ENCODE data around the gene MKRN2OS. TPM values are rescaled to one million over a fixed set of nuclear protein-coding genes. Genes with fewer than 3 reads are reported as not detected.

The MKRN2OS gene
- total RNA-seq, 1 donor from 2014 or later: 0.92 TPM

GRCh38 chr3:12522721-12523120 lies 22.6 kb downstream of the MKRN2OS start:
- Mint-ChIP-seq H3K4me1 (ENCODE audit: unreplicated experiment) (peaks cover 14% of the 10 kb centered on the region), H3K27ac (no peak overlapping the region), H3K27me3 (no peaks in the 10 kb centered on the region), H3K36me3 (peaks cover 27% of the 10 kb centered on the region), H3K4me3 (no peak overlapping the region), H3K9me3 (no peaks in the 10 kb centered on the region)
- TF ChIP-seq CTCF (conservative IDR thresholded peaks at IDR 0.05): no peak
- no peak for DNase-seq (ENCODE audit: extremely low spot score, unreplicated experiment)

GRCh38 chr3:12521010-12521409 lies 24.3 kb downstream of the MKRN2OS start:
- TF ChIP-seq CTCF (conservative IDR thresholded peaks at IDR 0.05): no peak

GRCh38 chr3:12518261-12519028 lies 26.9 kb downstream of the MKRN2OS start:
- Mint-ChIP-seq H3K27ac (no peak overlapping the region), H3K9me3 (no peaks in the 10 kb centered on the region), H3K4me1 (ENCODE audit: unreplicated experiment) (peaks cover 4% of the 10 kb centered on the region), H3K4me3 (no peak overlapping the region), H3K27me3 (no peaks in the 10 kb centered on the region), H3K36me3 (peaks cover 19% of the 10 kb centered on the region)
- TF ChIP-seq CTCF (conservative IDR thresholded peaks at IDR 0.05): no peak
- DNase-seq (ENCODE audit: extremely low spot score, unreplicated experiment): no peak

More at GRCh38 chr3:12521010-12521409, 24.3 kb downstream of the MKRN2OS start:
- peaks cover 4% of the 10 kb centered on the region for H3K4me1 Mint-ChIP-seq (ENCODE audit: unreplicated experiment)
- no peak for DNase-seq (ENCODE audit: extremely low spot score, unreplicated experiment)
- H3K4me3 Mint-ChIP-seq: no peak overlapping the region
- no peaks in the 10 kb centered on the region for H3K9me3 Mint-ChIP-seq
- no peak overlapping the region for H3K27ac Mint-ChIP-seq
- H3K27me3 Mint-ChIP-seq: no peaks in the 10 kb centered on the region
- H3K36me3 Mint-ChIP-seq: peaks cover 19% of the 10 kb centered on the region

GRCh38 chr3:12516873-12517272 lies 28.4 kb downstream of the MKRN2OS start:
- no peak for DNase-seq (ENCODE audit: extremely low spot score, unreplicated experiment)
- TF ChIP-seq CTCF (conservative IDR thresholded peaks at IDR 0.05): no peak
- peaks cover 4% of the 10 kb centered on the region for H3K4me1 Mint-ChIP-seq (ENCODE audit: unreplicated experiment)
- no peak overlapping the region for H3K4me3 Mint-ChIP-seq
- peaks cover 10% of the 10 kb centered on the region for H3K36me3 Mint-ChIP-seq
- no peak overlapping the region for H3K27ac Mint-ChIP-seq
- H3K27me3 Mint-ChIP-seq: no peaks in the 10 kb centered on the region
- no peaks in the 10 kb centered on the region for H3K9me3 Mint-ChIP-seq

GRCh38 chr3:12515631-12516030 lies 29.7 kb downstream of the MKRN2OS start:
- H3K27me3 Mint-ChIP-seq: no peaks in the 10 kb centered on the region
- TF ChIP-seq CTCF (conservative IDR thresholded peaks at IDR 0.05): no peak
- no peak overlapping the region for H3K4me3 Mint-ChIP-seq
- peaks cover 4% of the 10 kb centered on the region for H3K4me1 Mint-ChIP-seq (ENCODE audit: unreplicated experiment)
- no peak for DNase-seq (ENCODE audit: extremely low spot score, unreplicated experiment)
- H3K36me3 Mint-ChIP-seq: peaks cover 8% of the 10 kb centered on the region
- H3K27ac Mint-ChIP-seq: no peak overlapping the region
- no peaks in the 10 kb centered on the region for H3K9me3 Mint-ChIP-seq

All from type B pancreatic cell (in vitro differentiated cells).